DOHH2 (cell line): Measurements from ENCODE around the gene DRC3.
"Not testable (repeated sequence)": the region's sequence is repeated elsewhere in the genome, so short reads cannot be mapped to it uniquely, and the experiment has no call there.

Experiments
- H3F3A ChIP-seq: fragments of 200-600 bp; sonication (generic), shearing (Covaris generic); 2 replicates; pipeline ENCODE4 v1.6.0; 2016; ENCODE audit warnings: antibody characterized with exemption, mild to moderate bottlenecking; ENCODE audit not compliant: control insufficient read depth, insufficient read depth
- H3K27ac ChIP-seq: fragments of 200-600 bp; sonication (generic); 2 replicates; pipeline ENCODE4 v1.5.1; 2014; ENCODE audit warnings: low read depth, mild to moderate bottlenecking, low read length, moderate library complexity
- H3K27me3 ChIP-seq: fragments of 200-600 bp; sonication (generic); 2 replicates; pipeline ENCODE4 v1.6.1; 2014; ENCODE audit warnings: mild to moderate bottlenecking, low read length, mixed read lengths; ENCODE audit not compliant: control insufficient read depth
- H3K36me3 ChIP-seq: fragments of 200-600 bp; sonication (generic); 2 replicates; pipeline ENCODE4 v1.6.1; 2014; ENCODE audit warnings: mild to moderate bottlenecking, low read length, moderate library complexity, mixed read lengths; ENCODE audit not compliant: control insufficient read depth
- H3K4me1 ChIP-seq: fragments of 200-600 bp; sonication (generic); 2 replicates; pipeline ENCODE4 v1.6.1; 2014; ENCODE audit warnings: mild to moderate bottlenecking, low read length, mixed read lengths; ENCODE audit not compliant: control insufficient read depth
- H3K4me2 ChIP-seq: fragments of 200-600 bp; sonication (generic); 2 replicates; pipeline ENCODE4 v1.6.0; 2014; ENCODE audit warnings: mild to moderate bottlenecking, low read length, moderate library complexity
- H3K4me3 ChIP-seq: fragments of 200-600 bp; sonication (generic); 2 replicates; pipeline ENCODE4 v1.5.1; 2014; ENCODE audit warnings: mild to moderate bottlenecking, low read length, mixed read lengths
- H3K79me2 ChIP-seq: fragments of 200-600 bp; sonication (generic); 2 replicates; pipeline ENCODE4 v1.6.1; 2014; ENCODE audit warnings: mild to moderate bottlenecking, low read length, mixed read lengths; ENCODE audit not compliant: control insufficient read depth
- H3K9me2 ChIP-seq: fragments of 200-600 bp; sonication (generic); replicated peaks from 2 replicates; pipeline ENCODE4 v1.6.1; 2014; ENCODE audit warnings: mild to moderate bottlenecking, low read length, mixed read lengths; ENCODE audit not compliant: control insufficient read depth
- H3K9me3 ChIP-seq: fragments of 200-600 bp; sonication (generic); 2 replicates; pipeline ENCODE4 v1.6.1; 2014; ENCODE audit warnings: antibody characterized with exemption, low read length, mixed read lengths; ENCODE audit not compliant: control insufficient read depth, insufficient read depth
- H4K20me1 ChIP-seq: fragments of 200-600 bp; sonication (generic); 2 replicates; pipeline ENCODE4 v1.6.0; 2014; ENCODE audit warnings: low read depth, mild to moderate bottlenecking, antibody characterized with exemption, low read length, moderate library complexity; ENCODE audit not compliant: control insufficient read depth, insufficient read depth
- CTCF ChIP-seq: fragments of 200-600 bp; sonication (generic); IDR thresholded peaks from one replicate; pipeline ENCODE4 v1.5.1; 2014; ENCODE audit warnings: antibody characterized with exemption, mild to moderate bottlenecking, low read depth, low read length; ENCODE audit not compliant: poor library complexity, severe bottlenecking
- EZH2phosphoT487 ChIP-seq: fragments of 200-600 bp; sonication (generic); IDR thresholded peaks from 2 replicates; pipeline ENCODE4 v1.6.1; 2017; ENCODE audit warnings: borderline replicate concordance, mild to moderate bottlenecking, antibody characterized with exemption, low read length, moderate library complexity, mixed read lengths

Gene DRC3

GRCh38 chr17:17950806-17951205 is 21.9 kb upstream of the DRC3 start:
- Histone ChIP-seq H3K4me3 (no peak overlapping the region), H3K79me2 (no peaks in the 10 kb centered on the region), H3K36me3 (no peaks in the 10 kb centered on the region), H3F3A (no peaks in the 10 kb centered on the region), H4K20me1 (no peaks in the 10 kb centered on the region; the same call in 1 of the 2 replicates), H3K4me1 (no peaks in the 10 kb centered on the region), H3K27ac (no peak overlapping the region), H3K4me2 (no peak overlapping the region), H3K9me2 (no peaks in the 10 kb centered on the region), H3K27me3 (no peaks in the 10 kb centered on the region), H3K9me3 (no peaks in the 10 kb centered on the region)
- TF ChIP-seq EZH2phosphoT487, result no peak
- no peak for TF ChIP-seq CTCF

GRCh38 chr17:17951524-17951923 is 21.1 kb upstream of the DRC3 start:
- Histone ChIP-seq H3F3A (no peaks in the 10 kb centered on the region), H3K4me1 (no peaks in the 10 kb centered on the region), H3K4me2 (no peak overlapping the region), H3K27me3 (no peaks in the 10 kb centered on the region), H3K9me3 (0 out of 2 replicates have a peak, but pooled peaks cover 3% of the 10 kb centered on the region), H3K79me2 (no peaks in the 10 kb centered on the region), H3K27ac (no peak overlapping the region), H3K36me3 (no peaks in the 10 kb centered on the region), H3K4me3 (no peak overlapping the region), H3K9me2 (no peaks in the 10 kb centered on the region), H4K20me1 (no peaks in the 10 kb centered on the region; the same call in 1 of the 2 replicates)
- TF ChIP-seq EZH2phosphoT487, result no peak
- no peak for TF ChIP-seq CTCF

- H3K36me3 ChIP-seq, result no peaks in the 10 kb centered on the region
- H3K27me3 ChIP-seq, result no peaks in the 10 kb centered on the region
- no peak overlapping the region for H3K4me3 ChIP-seq
- no peaks in the 10 kb centered on the region for H3K79me2 ChIP-seq
- TF ChIP-seq CTCF (no peak), EZH2phosphoT487 (no peak)
- no peaks in the 10 kb centered on the region for H3K9me2 ChIP-seq
- H3F3A ChIP-seq, result no peaks in the 10 kb centered on the region
- H3K9me3 ChIP-seq, result 0 out of 2 replicates have a peak, but pooled peaks cover 3% of the 10 kb centered on the region
- H3K4me2 ChIP-seq, result no peak overlapping the region
- no peak overlapping the region for H3K27ac ChIP-seq
- H4K20me1 ChIP-seq, result no peaks in the 10 kb centered on the region
- no peaks in the 10 kb centered on the region for H3K4me1 ChIP-seq
Measured at GRCh38 chr17:17952691-17953090, 20.0 kb upstream of the DRC3 start.

GRCh38 chr17:17954079-17954478 is 18.6 kb upstream of the DRC3 start:
- Histone ChIP-seq H3K79me2 (no peaks in the 10 kb centered on the region), H3K9me3 (0 out of 2 replicates have a peak, but pooled peaks cover 3% of the 10 kb centered on the region), H3K27ac (no peak overlapping the region), H3K4me2 (no peak overlapping the region), H3K27me3 (no peaks in the 10 kb centered on the region), H4K20me1 (no peaks in the 10 kb centered on the region), H3K4me1 (no peaks in the 10 kb centered on the region), H3K9me2 (no peaks in the 10 kb centered on the region), H3K36me3 (no peaks in the 10 kb centered on the region), H3F3A (no peaks in the 10 kb centered on the region), H3K4me3 (no peak overlapping the region)
- TF ChIP-seq CTCF, result no peak
- no peak for TF ChIP-seq EZH2phosphoT487

GRCh38 chr17:17955790-17956341 is 16.8 kb upstream of the DRC3 start:
- not testable (repeated sequence) for H3K36me3 ChIP-seq, H3K4me2 ChIP-seq, H3K4me3 ChIP-seq, H3K9me2 ChIP-seq, H3K9me3 ChIP-seq, H3K27me3 ChIP-seq, H4K20me1 ChIP-seq, H3K79me2 ChIP-seq, H3K27ac ChIP-seq, H3F3A ChIP-seq, H3K4me1 ChIP-seq
